MG63 (cell line): Measurements from ENCODE around the gene MT1E. TPM values are rescaled to one million over a fixed set of nuclear protein-coding genes. Genes with fewer than 3 reads are reported as not detected.
A peak's percentile ranks its signal among the peaks of the same experiment; 100 is the strongest.
"Not testable (repeated sequence)": the region's sequence is repeated elsewhere in the genome, so short reads cannot be mapped to it uniquely, and the experiment has no call there.

Experiments used
- DNase-seq: peaks from one replicate; pipeline ENCODE4 v3.0.0-alpha.2; 2020
- H3K27me3 ChIP-seq: fragments of 250-450 bp; sonication (Bioruptor Pico); 2 replicates; pipeline ENCODE4 v1.5.1; 2020; ENCODE audit warnings: mild to moderate bottlenecking, moderate library complexity
- H3K36me3 ChIP-seq: fragments of 250-450 bp; sonication (Bioruptor Pico); 2 replicates; pipeline ENCODE4 v1.5.1; 2020; ENCODE audit warnings: mild to moderate bottlenecking, moderate library complexity
- H3K4me3 ChIP-seq: fragments of 250-450 bp; sonication (Bioruptor Pico); 2 replicates; pipeline ENCODE4 v1.5.1; 2020; ENCODE audit warnings: mild to moderate bottlenecking, moderate library complexity
- H3K9me3 ChIP-seq: fragments of 250-450 bp; sonication (Bioruptor Pico); 2 replicates; pipeline ENCODE4 v1.5.1; 2020; ENCODE audit warnings: mild to moderate bottlenecking, moderate library complexity
- total RNA-seq: library from RNA; depleted of rRNA; stranded (reverse); fragments of >200 nt; shearing (Covaris generic); gene quantifications from 2 replicates; pipeline ENCODE4 v1.2.3, GENCODE V29; 2014; ENCODE audit warnings: low replicate concordance; rRNA removed

MT1E gene
- 49.5 and 203 TPM in 2 replicates for total RNA-seq

DNA sequence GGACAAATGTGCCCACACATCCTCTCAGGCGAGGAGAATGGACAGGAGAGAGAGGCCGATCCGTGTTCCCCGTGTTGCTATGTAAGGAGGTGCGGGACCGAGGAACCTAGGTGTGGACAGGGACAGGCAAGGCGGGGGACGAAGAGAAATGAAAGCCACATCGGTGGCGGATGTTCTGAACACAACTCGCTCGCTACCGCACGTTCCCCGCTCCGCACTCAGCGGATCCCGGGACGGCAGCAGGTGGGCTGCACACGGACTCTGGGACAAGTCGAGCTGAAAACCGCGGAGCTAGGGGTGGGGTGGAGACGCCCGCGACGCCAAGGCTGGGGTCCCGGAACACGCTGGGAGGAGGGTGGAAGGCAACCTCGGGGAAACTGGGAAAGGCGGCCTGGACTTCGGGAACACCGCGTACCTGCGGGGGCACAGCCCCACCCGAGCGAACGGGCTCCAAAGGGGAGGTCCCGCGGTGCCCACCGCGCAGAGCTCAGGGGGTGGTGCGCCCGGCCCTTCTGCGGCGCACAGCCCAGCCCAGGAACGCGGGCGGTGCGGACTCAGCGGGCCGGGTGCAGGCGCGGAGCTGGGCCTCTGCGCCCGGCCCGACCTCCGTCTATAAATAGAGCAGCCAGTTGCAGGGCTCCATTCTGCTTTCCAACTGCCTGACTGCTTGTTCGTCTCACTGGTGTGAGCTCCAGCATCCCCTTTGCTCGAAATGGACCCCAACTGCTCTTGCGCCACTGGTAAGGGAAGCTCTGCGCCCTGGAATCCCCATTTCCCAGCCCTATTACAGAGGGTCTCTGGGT lies at the start of gene MT1E:
Gene MT1E, plus strand, starts transcription at position 642 of the 803 bp plus-strand sequence. Its CDS starts 71 bp downstream, at position 713.
- DNase-seq, result peak; percentile 83
- H3K4me3 ChIP-seq, result peak within 1 kb of the TSS; percentile 49
- H3K9me3 ChIP-seq, result no peaks in the 10 kb centered on the region
- H3K36me3 ChIP-seq, result no peaks in the 10 kb centered on the region
- no peaks in the 10 kb centered on the region for H3K27me3 ChIP-seq

DNA sequence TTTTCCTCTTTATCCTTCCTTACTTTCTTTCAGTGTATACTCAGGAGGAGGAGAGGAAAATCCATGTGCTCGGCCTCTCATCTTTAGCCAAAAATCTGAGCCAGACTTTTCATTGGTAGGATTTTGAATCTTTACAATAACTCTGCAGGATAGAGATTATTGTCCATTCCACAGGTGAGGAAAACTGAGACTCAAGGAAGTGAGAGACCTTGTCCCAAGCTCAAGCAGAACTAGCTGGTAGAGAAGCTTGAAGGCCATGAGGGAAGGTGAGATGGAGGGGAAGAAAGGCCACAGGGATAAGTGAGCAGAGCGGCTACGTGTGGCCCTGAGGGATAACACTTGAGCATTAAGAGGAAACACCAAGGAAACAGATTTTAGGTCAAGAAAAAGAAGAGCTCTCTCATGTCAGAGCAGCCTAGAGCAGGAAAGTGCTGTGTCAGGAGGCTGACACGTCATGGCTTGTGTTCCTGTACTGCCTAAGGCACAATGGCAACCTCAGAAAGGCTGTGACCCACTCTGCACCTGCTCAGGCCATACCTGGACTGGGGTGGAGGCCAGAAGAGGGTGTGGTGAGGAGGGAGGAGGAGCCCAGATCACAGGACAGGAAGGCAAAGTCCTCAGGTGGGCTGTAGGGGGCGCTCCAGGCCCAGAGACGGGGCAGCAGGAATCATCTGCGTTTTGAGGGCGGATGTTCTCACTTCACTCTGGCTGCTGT lies 48.8 kb upstream of the MT1E start:
- H3K9me3 ChIP-seq, result peaks cover 6% of the 10 kb centered on the region; the same call in 1 of the 2 replicates
- H3K4me3 ChIP-seq, result no peak overlapping the region
- no peaks in the 10 kb centered on the region for H3K36me3 ChIP-seq
- peak; percentile 52 for DNase-seq
- no peaks in the 10 kb centered on the region for H3K27me3 ChIP-seq

DNA sequence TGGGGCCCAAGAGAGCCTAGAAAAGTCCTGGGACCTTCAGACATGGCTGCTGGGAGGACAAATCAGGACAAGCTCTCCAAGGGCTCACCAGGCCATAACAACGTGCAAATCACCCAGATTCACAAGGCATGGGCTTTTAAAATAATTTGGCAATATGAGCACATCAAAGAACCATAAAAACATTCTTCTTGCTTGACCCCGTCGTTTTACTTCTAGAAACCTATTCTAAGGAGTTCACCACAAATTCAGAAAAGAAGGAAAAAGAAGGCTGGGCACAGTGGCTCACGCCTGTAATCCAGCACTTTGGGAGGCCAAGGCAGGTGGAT lies 48.3 kb upstream of the MT1E start:
- Histone ChIP-seq H3K27me3 (no peaks in the 10 kb centered on the region), H3K36me3 (no peaks in the 10 kb centered on the region), H3K4me3 (no peak overlapping the region), H3K9me3 (peaks cover 6% of the 10 kb centered on the region; the same call in 1 of the 2 replicates)
- no peak for DNase-seq

DNA sequence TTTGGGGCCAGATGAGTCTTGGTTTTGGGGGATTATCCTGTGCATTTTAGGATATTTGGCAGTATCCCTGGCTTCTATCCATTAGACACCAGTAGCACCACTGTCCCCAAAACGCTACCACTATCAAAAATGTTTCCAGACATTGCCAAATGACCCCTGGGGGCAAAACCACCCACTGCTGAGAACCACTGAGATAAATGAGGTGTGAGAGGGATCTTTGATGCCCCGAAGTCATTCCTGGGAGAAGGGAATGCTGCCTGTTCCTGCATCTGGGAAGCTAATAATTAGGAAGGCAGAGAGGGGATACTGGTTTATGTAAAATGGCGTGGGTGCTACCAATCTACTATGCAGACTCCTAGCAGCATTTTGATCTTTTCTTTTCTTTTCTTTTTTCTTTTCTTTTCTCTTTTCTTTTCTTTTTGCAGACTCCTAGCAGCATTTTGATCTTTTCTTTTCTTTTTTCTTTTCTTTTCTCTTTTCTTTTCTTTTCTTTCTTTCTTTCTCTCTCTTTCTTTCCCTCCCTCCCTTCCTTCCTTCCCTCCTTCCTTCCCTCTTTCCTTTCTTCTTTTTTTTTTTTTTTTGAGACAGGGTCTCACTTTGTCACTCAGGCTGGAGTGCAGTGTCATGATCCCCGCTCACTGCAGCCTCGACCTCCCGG lies 45.1 kb upstream of the MT1E start:
- H3K9me3 ChIP-seq, result no peaks in the 10 kb centered on the region
- H3K27me3 ChIP-seq, result no peaks in the 10 kb centered on the region
- no peaks in the 10 kb centered on the region for H3K36me3 ChIP-seq
- H3K4me3 ChIP-seq, result no peak overlapping the region
- DNase-seq, result no peak

- not testable (repeated sequence) for H3K27me3 ChIP-seq, H3K36me3 ChIP-seq, DNase-seq, H3K4me3 ChIP-seq, H3K9me3 ChIP-seq
Observed at GRCh38 chr16:56582911-56583310, 42.7 kb upstream of the MT1E start.

GRCh38 chr16:56583351-56584168 lies 42.0 kb upstream of the MT1E start:
- Histone ChIP-seq H3K36me3 (no peaks in the 10 kb centered on the region), H3K4me3 (no peak overlapping the region), H3K9me3 (no peaks in the 10 kb centered on the region), H3K27me3 (peaks cover 2% of the 10 kb centered on the region; the same call in 1 of the 2 replicates)
- no peak for DNase-seq

DNA sequence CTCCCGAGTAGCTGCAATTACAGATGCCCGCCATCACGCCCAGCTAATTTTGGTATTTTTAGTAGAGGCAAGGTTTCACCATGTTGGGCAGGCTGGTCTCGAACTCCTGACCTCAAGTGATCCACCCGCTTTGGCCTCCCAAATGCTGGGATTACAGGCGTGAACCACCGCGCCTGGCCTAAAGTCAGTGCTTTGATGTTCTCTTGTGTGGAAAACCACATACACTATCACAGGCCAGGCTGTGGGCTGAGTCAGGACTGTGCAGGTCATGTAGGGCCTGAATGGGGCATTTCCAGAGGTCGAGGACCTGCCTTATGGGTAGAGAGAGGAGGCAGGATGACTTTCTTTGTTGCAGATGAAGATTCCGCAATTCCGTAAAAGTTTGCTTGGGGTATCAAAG lies 41.3 kb upstream of the MT1E start:
- Histone ChIP-seq H3K9me3 (no peaks in the 10 kb centered on the region), H3K27me3 (peaks cover 2% of the 10 kb centered on the region; the same call in 1 of the 2 replicates), H3K4me3 (no peak overlapping the region), H3K36me3 (no peaks in the 10 kb centered on the region)
- DNase-seq, result no peak

DNA sequence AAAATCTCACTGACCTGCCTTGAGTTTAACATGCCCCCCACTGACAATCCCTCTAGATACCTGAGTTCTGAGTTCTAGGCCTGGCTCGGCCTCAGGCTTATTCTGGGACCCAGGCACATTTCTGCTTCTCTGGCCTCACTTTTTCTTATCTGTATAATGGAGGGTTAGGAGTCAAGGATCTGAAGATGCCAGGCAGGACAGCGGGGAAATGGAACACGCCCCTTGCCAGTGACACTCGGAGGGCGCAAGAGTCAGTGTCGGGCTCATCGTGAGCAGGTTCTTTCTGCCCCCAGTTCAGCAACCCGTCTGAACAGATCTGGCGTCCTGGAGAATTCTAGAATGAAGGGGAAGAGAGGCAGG lies 36.8 kb upstream of the MT1E start:
- H3K27me3 ChIP-seq, result peaks cover 2% of the 10 kb centered on the region; the same call in 1 of the 2 replicates
- H3K4me3 ChIP-seq, result no peak overlapping the region
- no peak for DNase-seq
- H3K9me3 ChIP-seq, result no peaks in the 10 kb centered on the region
- H3K36me3 ChIP-seq, result no peaks in the 10 kb centered on the region

DNA sequence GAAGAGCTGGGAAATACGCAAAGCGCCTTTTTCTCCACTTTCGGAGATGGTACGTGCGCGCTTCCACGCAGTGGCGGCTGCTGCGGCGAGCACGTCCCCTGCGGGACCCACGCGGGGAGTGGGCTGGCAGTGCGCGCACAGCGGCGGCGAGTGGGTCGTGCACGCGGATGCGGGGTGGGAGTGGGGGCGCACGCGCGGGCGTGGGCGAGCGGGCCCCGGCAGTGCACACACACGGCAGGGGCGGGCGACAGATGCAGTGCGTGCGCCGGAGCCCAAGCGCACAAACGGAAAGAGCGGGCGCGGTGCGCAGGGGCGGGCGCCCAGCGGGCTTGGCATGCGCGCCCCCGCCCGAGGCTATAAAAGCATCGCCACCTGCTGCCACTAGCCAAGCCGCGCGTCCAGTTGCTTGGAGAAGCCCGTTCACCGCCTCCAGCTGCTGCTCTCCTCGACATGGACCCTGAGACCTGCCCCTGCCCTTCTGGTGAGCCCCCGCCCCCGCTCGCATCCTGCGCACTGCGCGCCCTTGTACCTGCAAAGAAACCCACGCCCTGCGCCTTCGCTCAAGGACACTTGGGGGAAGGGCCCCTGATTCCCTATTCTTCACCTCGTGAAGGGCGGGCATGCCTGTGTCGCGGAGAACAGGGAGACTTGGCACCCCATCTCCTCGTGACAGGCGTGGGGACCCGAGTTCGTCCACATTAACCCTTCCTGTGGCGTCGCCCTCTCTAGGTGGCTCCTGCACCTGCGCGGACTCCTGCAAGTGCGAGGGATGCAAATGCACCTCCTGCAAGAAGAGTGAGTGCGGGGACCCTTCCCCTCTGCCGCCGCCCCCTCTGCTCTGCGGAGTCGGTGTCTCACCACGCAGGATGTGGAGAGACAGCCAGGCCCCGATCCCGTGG lies 36.2 kb upstream of the MT1E start, which contains the start of gene MT3:
Gene MT3, plus strand, starts transcription at position 388 of the 899 bp plus-strand sequence. Its CDS starts 63 bp downstream, at position 451.
- Histone ChIP-seq H3K36me3 (no peaks in the 10 kb centered on the region), H3K9me3 (no peaks in the 10 kb centered on the region), H3K4me3 (0 out of 2 replicates have a peak within 1 kb of the TSS, but pooled peaks have one; percentile 6), H3K27me3 (peaks cover 2% of the 10 kb centered on the region; the same call in 1 of the 2 replicates)
- peak; percentile 58 for DNase-seq

GRCh38 chr16:56591377-56592060 lies 34.1 kb upstream of the MT1E start:
- H3K9me3 ChIP-seq, result no peaks in the 10 kb centered on the region
- H3K36me3 ChIP-seq, result no peaks in the 10 kb centered on the region
- H3K27me3 ChIP-seq, result peaks cover 2% of the 10 kb centered on the region; the same call in 1 of the 2 replicates
- no peak for DNase-seq
- H3K4me3 ChIP-seq, result no peak overlapping the region

DNA sequence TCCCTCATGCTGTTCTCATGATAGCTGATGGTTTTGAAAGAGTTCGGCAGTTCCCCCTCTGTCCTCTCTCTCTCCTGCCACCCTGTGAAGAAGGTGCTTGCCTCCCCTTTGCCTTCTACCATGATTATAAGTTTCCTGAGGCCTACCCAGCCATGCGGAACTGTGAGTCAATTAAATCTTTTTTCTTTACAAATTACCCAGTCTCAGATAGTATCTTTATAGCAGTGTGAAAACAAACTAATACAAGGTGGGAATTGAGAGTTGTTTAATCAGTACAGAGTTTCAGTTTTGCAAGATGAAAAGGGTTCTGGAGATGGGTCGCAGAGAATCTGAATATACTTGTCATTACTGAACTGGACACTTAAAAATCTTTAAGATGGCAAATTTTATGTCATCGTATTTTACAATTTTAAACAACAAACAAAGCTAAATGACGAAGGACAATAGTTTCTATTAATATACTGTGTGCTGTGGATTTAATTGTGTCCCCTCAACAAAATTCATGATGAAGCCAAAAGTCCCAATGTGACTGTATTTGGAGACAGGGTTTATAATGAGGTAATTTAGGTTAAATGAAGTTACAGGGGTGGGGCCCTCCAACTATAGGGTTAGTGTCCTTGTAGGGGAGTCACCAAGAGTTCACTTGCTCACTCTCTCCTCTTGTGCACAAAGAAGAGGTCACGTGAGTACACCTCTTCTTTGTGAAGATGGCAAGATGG lies 31.8 kb upstream of the MT1E start:
- H3K4me3 ChIP-seq, result no peak overlapping the region
- no peaks in the 10 kb centered on the region for H3K9me3 ChIP-seq
- H3K27me3 ChIP-seq, result no peaks in the 10 kb centered on the region
- DNase-seq, result no peak
- H3K36me3 ChIP-seq, result no peaks in the 10 kb centered on the region

- no peaks in the 10 kb centered on the region for H3K9me3 ChIP-seq
Observed at GRCh38 chr16:56594292-56594619, 31.3 kb upstream of the MT1E start.

DNA sequence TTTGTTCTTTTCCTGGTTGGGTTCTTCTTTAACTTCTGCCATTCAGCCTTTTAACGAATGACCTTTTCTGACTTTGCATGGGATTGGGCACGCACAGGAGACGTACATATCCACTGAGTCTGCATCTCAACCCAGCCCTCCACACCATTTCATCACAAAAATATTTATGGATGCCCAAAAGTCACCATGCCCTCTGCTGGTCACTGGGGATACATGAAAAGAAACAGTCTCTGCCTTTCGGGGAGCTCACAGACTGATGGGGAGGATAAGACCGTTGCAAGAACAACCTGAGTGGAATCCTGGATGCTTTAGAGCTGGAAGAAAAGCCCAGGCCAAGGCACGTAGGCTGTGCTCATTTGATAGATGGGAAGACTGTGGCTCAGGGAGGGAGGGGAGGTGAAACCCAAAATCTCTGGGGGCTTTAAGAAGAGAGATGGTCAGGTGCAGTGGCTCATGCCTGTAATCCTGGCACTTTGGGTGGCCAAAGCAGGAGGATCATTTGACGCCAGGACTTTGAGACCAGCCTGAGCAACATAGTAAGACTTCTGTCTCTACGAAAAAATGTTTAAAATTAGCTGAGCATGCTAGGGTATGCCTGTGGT lies 25.1 kb upstream of the MT1E start:
- H3K27me3 ChIP-seq, result no peaks in the 10 kb centered on the region
- H3K36me3 ChIP-seq, result no peaks in the 10 kb centered on the region
- DNase-seq, result peak; percentile 70
- no peaks in the 10 kb centered on the region for H3K9me3 ChIP-seq
- no peak overlapping the region for H3K4me3 ChIP-seq

More at GRCh38 chr16:56594292-56594619, 31.3 kb upstream of the MT1E start:
- H3K27me3 ChIP-seq, result no peaks in the 10 kb centered on the region
- no peaks in the 10 kb centered on the region for H3K36me3 ChIP-seq
- no peak overlapping the region for H3K4me3 ChIP-seq
- no peak for DNase-seq

GRCh38 chr16:56601325-56601724 lies 24.3 kb upstream of the MT1E start:
- DNase-seq, result peak; percentile 44
- Histone ChIP-seq H3K36me3 (no peaks in the 10 kb centered on the region), H3K9me3 (no peaks in the 10 kb centered on the region), H3K4me3 (no peak overlapping the region), H3K27me3 (no peaks in the 10 kb centered on the region)
